NCI-H1417 (cell line): ENCODE results near the gene TRIM29.

Experiments used
- DNase-seq, 3 experiments: peaks; one replicate each; lab custom pipeline; 2025; lab: John Stamatoyannopoulos, UW

Gene TRIM29

GRCh38 chr11:120122924-120123683, 14.8 kb downstream of the TRIM29 start:
- no peak for DNase-seq

GRCh38 chr11:120121914-120122473, 15.9 kb downstream of the TRIM29 start:
- DNase-seq = no peak

- DNase-seq = no peak
Observed at GRCh38 chr11:120121336-120121735, 16.6 kb downstream of the TRIM29 start.

- no peak for DNase-seq
Observed at GRCh38 chr11:120120805-120121335, 17.0 kb downstream of the TRIM29 start.

GRCh38 chr11:120119121-120119520, 18.8 kb downstream of the TRIM29 start:
- no peak for DNase-seq

GRCh38 chr11:120117991-120118390, 19.9 kb downstream of the TRIM29 start:
- no peak for DNase-seq

GRCh38 chr11:120116966-120117365, 20.9 kb downstream of the TRIM29 start:
- no peak for DNase-seq

- no peak for DNase-seq
Observed at GRCh38 chr11:120115272-120116000, 22.5 kb downstream of the TRIM29 start.

- DNase-seq = no peak
Observed at GRCh38 chr11:120112174-120112796, 25.6 kb downstream of the TRIM29 start.

GRCh38 chr11:120109531-120109930, 28.4 kb downstream of the TRIM29 start:
- DNase-seq = no peak

GRCh38 chr11:120108785-120109168, 29.1 kb downstream of the TRIM29 start:
- DNase-seq = no peak

- DNase-seq = peak; percentile 49 to 73 (median 64)
Observed at GRCh38 chr11:120108154-120108784, 29.6 kb downstream of the TRIM29 start.

GRCh38 chr11:120107692-120108091, 30.2 kb downstream of the TRIM29 start:
- DNase-seq = no peak

GRCh38 chr11:120106354-120107150, 31.4 kb downstream of the TRIM29 start:
- DNase-seq = no peak

GRCh38 chr11:120105576-120105975, 32.3 kb downstream of the TRIM29 start:
- no peak for DNase-seq

GRCh38 chr11:120104041-120104565, 33.8 kb downstream of the TRIM29 start:
- DNase-seq = no peak

- DNase-seq = peak in 1 of 3 experiments; percentile 26
Observed at GRCh38 chr11:120102864-120103122, 35.1 kb downstream of the TRIM29 start.

- peak in 1 of 3 experiments; percentile 85 for DNase-seq
Observed at GRCh38 chr11:120102050-120102863, 35.7 kb downstream of the TRIM29 start.

- DNase-seq = peak; percentile 19 to 54 (median 52)
Observed at GRCh38 chr11:120098503-120099020, 39.4 kb downstream of the TRIM29 start.
